ENCODE measurements around the gene DROSHA. TPM values are rescaled to one million over a fixed set of nuclear protein-coding genes. Genes with fewer than 3 reads are reported as not detected.

The DROSHA gene
- total RNA-seq, 1 donor from 2014 or later: 58.6 TPM

- TF ChIP-seq, protein P1, sequence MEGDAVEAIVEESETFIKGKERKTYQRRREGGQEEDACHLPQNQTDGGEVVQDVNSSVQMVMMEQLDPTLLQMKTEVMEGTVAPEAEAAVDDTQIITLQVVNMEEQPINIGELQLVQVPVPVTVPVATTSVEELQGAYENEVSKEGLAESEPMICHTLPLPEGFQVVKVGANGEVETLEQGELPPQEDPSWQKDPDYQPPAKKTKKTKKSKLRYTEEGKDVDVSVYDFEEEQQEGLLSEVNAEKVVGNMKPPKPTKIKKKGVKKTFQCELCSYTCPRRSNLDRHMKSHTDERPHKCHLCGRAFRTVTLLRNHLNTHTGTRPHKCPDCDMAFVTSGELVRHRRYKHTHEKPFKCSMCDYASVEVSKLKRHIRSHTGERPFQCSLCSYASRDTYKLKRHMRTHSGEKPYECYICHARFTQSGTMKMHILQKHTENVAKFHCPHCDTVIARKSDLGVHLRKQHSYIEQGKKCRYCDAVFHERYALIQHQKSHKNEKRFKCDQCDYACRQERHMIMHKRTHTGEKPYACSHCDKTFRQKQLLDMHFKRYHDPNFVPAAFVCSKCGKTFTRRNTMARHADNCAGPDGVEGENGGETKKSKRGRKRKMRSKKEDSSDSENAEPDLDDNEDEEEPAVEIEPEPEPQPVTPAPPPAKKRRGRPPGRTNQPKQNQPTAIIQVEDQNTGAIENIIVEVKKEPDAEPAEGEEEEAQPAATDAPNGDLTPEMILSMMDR (conservative IDR thresholded peaks at IDR 0.05; ENCODE audit: low read depth, low read length): no peak
- DNase-seq (ENCODE audit: low read depth): no peak
- no peak overlapping the region for H3K4me3 ChIP-seq (ENCODE audit: low read depth, low read length)
Observed at GRCh38 chr5:31534527-31535046, 2.7 kb upstream of the DROSHA start.

DNA sequence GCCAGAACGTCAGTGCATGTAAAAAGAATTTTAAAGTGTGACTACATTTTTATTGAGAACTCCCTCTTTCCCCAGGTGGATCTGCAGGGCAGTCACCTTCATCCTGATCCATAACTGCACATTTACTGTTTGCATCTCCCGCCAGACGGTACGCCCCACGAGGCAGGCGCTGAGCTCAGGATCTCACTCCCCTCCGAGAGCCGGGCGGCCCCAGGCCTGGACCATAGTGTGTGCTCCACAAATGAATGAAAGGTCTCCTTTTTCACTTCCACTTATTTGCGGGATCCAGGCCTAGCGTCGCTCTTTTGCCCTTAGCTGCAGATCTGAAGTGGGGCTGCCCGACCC lies 378 bp downstream of the DROSHA start:
- peak overlapping the region; percentile 99 for H3K4me3 ChIP-seq (ENCODE audit: low read depth, low read length)
- no peak for DNase-seq (ENCODE audit: low read depth)
- TF ChIP-seq, protein P1 (conservative IDR thresholded peaks at IDR 0.05; ENCODE audit: low read depth, low read length): no peak

GRCh38 chr5:31530541-31531265 lies 1.2 kb downstream of the DROSHA start:
- peak overlapping the region; percentile 99 for H3K4me3 ChIP-seq (ENCODE audit: low read depth, low read length)
- TF ChIP-seq, protein P1 (conservative IDR thresholded peaks at IDR 0.05; ENCODE audit: low read depth, low read length): no peak
- no peak for DNase-seq (ENCODE audit: low read depth)

- H3K4me3 ChIP-seq (ENCODE audit: low read depth, low read length): no peak overlapping the region
- DNase-seq (ENCODE audit: low read depth): no peak
- TF ChIP-seq, protein P1 (conservative IDR thresholded peaks at IDR 0.05; ENCODE audit: low read depth, low read length): no peak
Observed at GRCh38 chr5:31523041-31523440, 8.9 kb downstream of the DROSHA start.

DNA sequence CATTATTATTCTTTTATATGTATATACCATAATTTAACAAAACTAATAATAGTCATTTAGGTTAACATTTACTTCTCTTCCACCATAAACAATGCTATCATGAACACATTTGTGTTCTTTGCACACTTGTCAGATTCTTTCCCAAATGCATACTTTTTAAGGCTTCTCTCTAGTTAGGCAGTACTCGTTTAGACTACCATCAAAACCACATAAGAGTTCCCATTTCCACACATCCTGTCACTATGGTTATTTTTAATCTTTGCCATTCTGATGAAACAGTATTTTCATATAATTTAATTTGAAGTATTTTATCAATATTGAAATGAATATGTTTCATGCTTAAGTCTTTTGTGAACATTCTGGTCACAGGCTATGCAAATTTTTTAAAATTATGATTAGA lies 15.1 kb downstream of the DROSHA start:
- DNase-seq (ENCODE audit: low read depth): no peak
- TF ChIP-seq, protein P1 (conservative IDR thresholded peaks at IDR 0.05; ENCODE audit: low read depth, low read length): no peak
- H3K4me3 ChIP-seq (ENCODE audit: low read depth, low read length): no peak overlapping the region

- no peak for DNase-seq (ENCODE audit: low read depth)
Observed at GRCh38 chr5:31511305-31511704, 20.6 kb downstream of the DROSHA start.

More at GRCh38 chr5:31511305-31511704, 20.6 kb downstream of the DROSHA start:
- TF ChIP-seq, protein P1 (conservative IDR thresholded peaks at IDR 0.05; ENCODE audit: low read depth, low read length): no peak
- H3K4me3 ChIP-seq (ENCODE audit: low read depth, low read length): no peak overlapping the region

Data from epithelial cell of proximal tubule (primary cell).